HepG2 (cell line): Measurements from ENCODE around the gene RTP3. TPM values are rescaled to one million over a fixed set of nuclear protein-coding genes. Genes with fewer than 3 reads are reported as not detected.

Source experiments
- AGO1 ChIP-seq: fragments of 200-400 bp; formaldehyde crosslinking; IDR thresholded peaks from 2 replicates; pipeline ENCODE4 v1.6.1; 2017; ENCODE audit warnings: mild to moderate bottlenecking, low read depth, low read length, moderate library complexity; ENCODE audit not compliant: poor library complexity, severe bottlenecking
- ATF5 ChIP-seq: sonication (generic); formaldehyde crosslinking; IDR thresholded peaks from 2 replicates; pipeline ENCODE4 v1.4.0; 2020; ENCODE audit warnings: mild to moderate bottlenecking, low read depth, missing genetic modification reagents
- ATRX ChIP-seq: sonication (generic); formaldehyde crosslinking; IDR thresholded peaks from 2 replicates; pipeline ENCODE4 v1.4.0; 2020; ENCODE audit warnings: missing genetic modification reagents, borderline replicate concordance
- CEBPB ChIP-seq: IDR thresholded peaks from 2 replicates; pipeline ENCODE4 v1.6.1; 2011; ENCODE audit warnings: low read depth, low read length, improper control_type of control experiment, borderline replicate concordance
- HNF4A ChIP-seq: sonication (generic); formaldehyde crosslinking; IDR thresholded peaks from 2 replicates; pipeline ENCODE4 v1.4.0; 2020; ENCODE audit warnings: missing genetic modification reagents
- IRF2 ChIP-seq: IDR thresholded peaks from 2 replicates; pipeline ENCODE4 v1.6.1; 2018; ENCODE audit warnings: missing genetic modification reagents, missing compliant biosample characterization
- LRRFIP1 ChIP-seq: sonication (generic); formaldehyde crosslinking; conservative IDR thresholded peaks from 2 replicates; pipeline ENCODE4 v1.4.0; 2020; ENCODE audit warnings: missing genetic modification reagents
- MATR3 ChIP-seq: sonication (generic); formaldehyde crosslinking; IDR thresholded peaks from 2 replicates; pipeline ENCODE4 v1.4.0; 2020; ENCODE audit warnings: missing genetic modification reagents
- NFIB ChIP-seq: sonication (generic); formaldehyde crosslinking; IDR thresholded peaks from 2 replicates; pipeline ENCODE4 v1.9.0; 2021; ENCODE audit warnings: missing genetic modification reagents, mild to moderate bottlenecking, borderline replicate concordance
- SMC3 ChIP-seq: IDR thresholded peaks from 2 replicates; pipeline ENCODE4 v1.6.1; 2011; ENCODE audit warnings: low read length, improper control_type of control experiment
- SNAI1 ChIP-seq: sonication (generic); formaldehyde crosslinking; IDR thresholded peaks from 2 replicates; pipeline ENCODE4 v1.5.0; 2020; ENCODE audit warnings: mild to moderate bottlenecking, missing genetic modification reagents, borderline replicate concordance
- SP4 ChIP-seq: sonication (generic); formaldehyde crosslinking; IDR thresholded peaks from 2 replicates; pipeline ENCODE4 v1.8.1; 2023; ENCODE audit warnings: mild to moderate bottlenecking, missing genetic modification reagents
- TCF12 ChIP-seq, 2 experiments: fragments of 450-650 bp in 1 of 2; sonication (generic) in 1 of 2; formaldehyde crosslinking in 1 of 2; IDR thresholded peaks; 2 replicates each; pipeline versions ENCODE4 v1.6.1 to v1.8.0; 2017 to 2022; ENCODE audit warnings: antibody characterized with exemption in 1 of 2, mild to moderate bottlenecking in 1 of 2, missing genetic modification reagents in 1 of 2, moderate library complexity in 1 of 2
- TERF1 ChIP-seq: sonication (generic); formaldehyde crosslinking; IDR thresholded peaks from 2 replicates; pipeline ENCODE4 v1.8.0; 2022; ENCODE audit warnings: mild to moderate bottlenecking, missing genetic modification reagents, moderate library complexity
- U2AF2 ChIP-seq: fragments of 200-400 bp; formaldehyde crosslinking; IDR thresholded peaks from 2 replicates; pipeline ENCODE4 v1.6.1; 2017; ENCODE audit warnings: low read depth, mild to moderate bottlenecking, low read length
- YY1 ChIP-seq: IDR thresholded peaks from 2 replicates; pipeline ENCODE4 v1.6.1; 2011; ENCODE audit warnings: low read length, low read depth, moderate library complexity, mild to moderate bottlenecking; ENCODE audit not compliant: insufficient read depth, insufficient replicate concordance
- ZFP36 ChIP-seq: fragments of 150-350 bp; IDR thresholded peaks from 2 replicates; pipeline ENCODE4 v1.6.1; 2018; ENCODE audit warnings: borderline replicate concordance, low read length, low read depth; ENCODE audit not compliant: partially characterized antibody
- ZNF124 ChIP-seq: sonication (generic); formaldehyde crosslinking; IDR thresholded peaks from 2 replicates; pipeline ENCODE4 v1.4.0; 2020; ENCODE audit warnings: missing genetic modification reagents
- ZNF451 ChIP-seq: sonication (generic); formaldehyde crosslinking; IDR thresholded peaks from 2 replicates; pipeline ENCODE4 v1.5.0; 2020; ENCODE audit warnings: mild to moderate bottlenecking, missing genetic modification reagents
- ZNF546 ChIP-seq: sonication (generic); formaldehyde crosslinking; conservative IDR thresholded peaks from 2 replicates; pipeline ENCODE4 v1.8.1; 2023; ENCODE audit warnings: mild to moderate bottlenecking, missing genetic modification reagents
- ZNF550 ChIP-seq: sonication (generic); formaldehyde crosslinking; IDR thresholded peaks from 2 replicates; pipeline ENCODE4 v1.4.0; 2020; ENCODE audit warnings: mild to moderate bottlenecking, missing genetic modification reagents, borderline replicate concordance
- ZNF556 ChIP-seq: sonication (generic); formaldehyde crosslinking; IDR thresholded peaks from 2 replicates; pipeline ENCODE4 v1.4.0; 2020; ENCODE audit warnings: mild to moderate bottlenecking, missing genetic modification reagents, borderline replicate concordance
- ZNF737 ChIP-seq: sonication (generic); formaldehyde crosslinking; IDR thresholded peaks from 2 replicates; pipeline ENCODE4 v1.5.0; 2020; ENCODE audit warnings: missing genetic modification reagents, mild to moderate bottlenecking, borderline replicate concordance
- ZSCAN31 ChIP-seq: sonication (generic); formaldehyde crosslinking; IDR thresholded peaks from 2 replicates; pipeline ENCODE4 v1.5.0; 2020; ENCODE audit warnings: low read depth, mild to moderate bottlenecking, missing genetic modification reagents
- polyA plus RNA-seq, 8 experiments: library from polyadenylated mRNA; depleted of rRNA in 3 of 8; stranded (reverse) in 7 of 8; unstranded in 1 of 8; fragments of >200 nt; fragmentation: Illumina TruSeq in 4 of 8; extraction: Trizol in 4 of 8; gene quantifications; 2 replicates each; pipeline versions ENCODE4 v1.2.1 to v1.2.3, GENCODE V29; 2011 to 2016; ENCODE audit warnings: low read depth in 4 of 8, missing spikeins in 1 of 8, mixed read lengths in 1 of 8; ENCODE audit not compliant: insufficient read depth in 1 of 8
- total RNA-seq, 5 experiments: library from RNA; depleted of rRNA; stranded (reverse); fragments of >200 nt; fragmentation: Illumina TruSeq; extraction: Trizol; gene quantifications; 2 replicates each; pipeline ENCODE4 v1.2.3, GENCODE V29; 2016; ENCODE audit warnings: low read depth in 1 of 5

The RTP3 gene
- total and polyA plus RNA-seq, 2 of the 13 experiments (the other 11 are each of a cell fraction or from before 2014, with no cell fraction given) = 0.09 TPM; not detected in 1

GRCh38 chr3:46488735-46489361 is 8.9 kb upstream of the RTP3 start (continued):
- TF ChIP-seq ZSCAN31 (peak; percentile 25; the same call in 1 of the 2 replicates), ZNF737 (CRISPR knock-in tag) (no peak), ZFP36 (peak; percentile 20), IRF2 (CRISPR knock-in tag) (peak; percentile 79), TERF1 (CRISPR knock-in tag) (no peak), CEBPB (no peak), LRRFIP1 (CRISPR knock-in tag) (no peak), SNAI1 (CRISPR knock-in tag) (no peak), SMC3 (peak; percentile 94), ZNF550 (no peak), ATRX (CRISPR knock-in tag) (no peak), U2AF2 (no peak), ZNF546 (no peak), AGO1 (no peak), ZNF556 (CRISPR knock-in tag) (no peak; the same call in 1 of the 2 replicates), YY1 (peak; percentile 54), MATR3 (no peak), ATF5 (no peak), SP4 (CRISPR knock-in tag) (no peak), NFIB (no peak), TCF12 (IDR thresholded peaks at IDR 0.05) (no peak), TCF12 (CRISPR knock-in tag; IDR thresholded peaks at IDR 0.05) (no peak), HNF4A (CRISPR knock-in tag) (no peak), ZNF124 (CRISPR knock-in tag) (peak; percentile 40; the same call in 1 of the 2 replicates), ZNF451 (CRISPR knock-in tag) (no peak)
